SK-N-SH (cell line): Measurements from ENCODE around the gene MAN1A1. TPM values are rescaled to one million over a fixed set of nuclear protein-coding genes. Genes with fewer than 3 reads are reported as not detected.

Experiments
- CTCF ChIA-PET: fragments of 300-600, 350-600 bp; formaldehyde crosslinking; extraction: SDS; loops from one replicate; lab custom pipeline; 2021; lab: Yijun Ruan, JAX
- POLR2A ChIA-PET: fragments of 350-600 bp; sonication (Branson Sonifier 250); formaldehyde crosslinking; extraction: SDS; loops from one replicate; lab custom pipeline; 2020; ENCODE audit warnings: antibody characterized with exemption, inconsistent platforms; lab: Yijun Ruan, JAX
- DNase-seq: peaks from one replicate; pipeline ENCODE4 v3.0.0; 2012
- H2AFZ ChIP-seq: fragments of 200-600 bp; sonication (generic); 2 replicates; pipeline ENCODE4 v1.8.1; 2016; ENCODE audit warnings: antibody characterized with exemption, mild to moderate bottlenecking, low read depth
- H3F3A ChIP-seq: fragments of 200-600 bp; sonication (generic); replicated peaks from 2 replicates; pipeline ENCODE3; 2016; ENCODE audit warnings: antibody characterized with exemption, mild to moderate bottlenecking; ENCODE audit not compliant: insufficient read depth
- H3K27ac ChIP-seq, 2 experiments: fragments of 200-500 bp in 1 of 2; fragments of 200-600 bp in 1 of 2; sonication (Bioruptor generic) in 1 of 2; sonication (generic), shearing (Covaris generic) in 1 of 2; 2 replicates each; pipeline versions ENCODE4 v1.5.1 to v1.6.1; 2014 to 2016; ENCODE audit warnings: low read depth in 2 of 2, inconsistent platforms in 1 of 2, low read length in 1 of 2, mild to moderate bottlenecking in 1 of 2, mixed read lengths in 1 of 2
- H3K27me3 ChIP-seq: fragments of 200-600 bp; sonication (generic), shearing (Covaris generic); 2 replicates; pipeline ENCODE4 v1.6.1; 2016; ENCODE audit warnings: mixed run types; ENCODE audit not compliant: insufficient read depth
- H3K36me3 ChIP-seq, 2 experiments: fragments of 200-500 bp in 1 of 2; fragments of 200-600 bp in 1 of 2; sonication (Bioruptor generic) in 1 of 2; sonication (generic) in 1 of 2; replicated peaks in 1 of 2; 2 replicates each; pipeline versions ENCODE3 to v1.5.1; 2014 to 2016; ENCODE audit warnings: low read length in 1 of 2, mild to moderate bottlenecking in 1 of 2; ENCODE audit not compliant: insufficient read depth in 2 of 2, control insufficient read depth in 1 of 2
- H3K4me1 ChIP-seq, 2 experiments: fragments of 200-500 bp in 1 of 2; fragments of 200-600 bp in 1 of 2; sonication (Bioruptor generic) in 1 of 2; sonication (generic), shearing (Covaris generic) in 1 of 2; 2 replicates each; pipeline versions ENCODE4 v1.5.1 to v1.6.1; 2014 to 2016; ENCODE audit warnings: low read depth in 1 of 2, low read length in 1 of 2, mixed run types in 1 of 2; ENCODE audit not compliant: insufficient read depth in 2 of 2, control insufficient read depth in 1 of 2
- H3K4me2 ChIP-seq: fragments of 200-600 bp; sonication (generic), shearing (Covaris generic); 2 replicates; pipeline ENCODE4 v1.6.1; 2017; ENCODE audit warnings: mixed run types
- H3K4me3 ChIP-seq, 2 experiments: fragments of 200-500 bp in 1 of 2; fragments of 200-600 bp in 1 of 2; sonication (Bioruptor generic) in 1 of 2; sonication (generic), shearing (Covaris generic) in 1 of 2; 2 replicates each; pipeline versions ENCODE4 v1.5.1 to v1.8.1; 2014 to 2016; ENCODE audit warnings: low read depth in 2 of 2, inconsistent platforms in 1 of 2, low read length in 1 of 2, mild to moderate bottlenecking in 1 of 2, mixed read lengths in 1 of 2, moderate library complexity in 1 of 2
- H3K79me2 ChIP-seq: fragments of 200-600 bp; sonication (generic); 2 replicates; pipeline ENCODE4 v1.8.1; 2017; ENCODE audit warnings: mild to moderate bottlenecking; ENCODE audit not compliant: insufficient read depth
- H3K9ac ChIP-seq: fragments of 200-600 bp; sonication (generic); 2 replicates; pipeline ENCODE4 v1.6.1; 2017; ENCODE audit warnings: mixed run types
- H3K9me2 ChIP-seq: fragments of 200-600 bp; sonication (generic); 2 replicates; pipeline ENCODE4 v1.6.1; 2017; ENCODE audit warnings: mixed run types
- H3K9me3 ChIP-seq: fragments of 200-600 bp; sonication (generic); 2 replicates; pipeline ENCODE4 v1.6.1; 2017; ENCODE audit warnings: mixed run types, mild to moderate bottlenecking, moderate library complexity
- H4K20me1 ChIP-seq: fragments of 200-600 bp; sonication (generic); 2 replicates; pipeline ENCODE4 v1.6.1; 2017; ENCODE audit warnings: mild to moderate bottlenecking, mixed run types; ENCODE audit not compliant: insufficient read depth
- CHD2 ChIP-seq: fragments of 150-350 bp; IDR thresholded peaks from 2 replicates; pipeline ENCODE4 v1.6.1; 2018; ENCODE audit warnings: low read length; ENCODE audit not compliant: partially characterized antibody
- ELF1 ChIP-seq: IDR thresholded peaks from 2 replicates; pipeline ENCODE4 v1.4.0; 2012
- FOXJ3 ChIP-seq: sonication (generic); formaldehyde crosslinking; IDR thresholded peaks from 2 replicates; pipeline ENCODE4 v1.5.1; 2020; ENCODE audit warnings: mild to moderate bottlenecking, missing genetic modification reagents
- FOXM1 ChIP-seq: IDR thresholded peaks from 2 replicates; pipeline ENCODE4 v1.4.0; 2012; ENCODE audit warnings: low read depth, mild to moderate bottlenecking
- IRF3 ChIP-seq: fragments of 150-350 bp; IDR thresholded peaks from 2 replicates; pipeline ENCODE4 v1.6.1; 2016; ENCODE audit warnings: mild to moderate bottlenecking, low read depth, low read length
- MAX ChIP-seq: IDR thresholded peaks from 2 replicates; pipeline ENCODE4 v1.4.0; 2012; ENCODE audit warnings: low read depth
- MXI1 ChIP-seq: IDR thresholded peaks from 2 replicates; pipeline ENCODE4 v1.6.1; 2012; ENCODE audit warnings: mild to moderate bottlenecking, low read depth, low read length, improper control_type of control experiment
- NFIC ChIP-seq: IDR thresholded peaks from 2 replicates; pipeline ENCODE4 v1.4.0; 2012; ENCODE audit warnings: borderline replicate concordance
- PBX3 ChIP-seq: IDR thresholded peaks from 2 replicates; pipeline ENCODE4; 2012
- POLR2AphosphoS5 ChIP-seq: IDR thresholded peaks from 2 replicates; pipeline ENCODE4 v1.6.1; 2012; ENCODE audit warnings: low read depth, low read length
- RAD21 ChIP-seq: IDR thresholded peaks from 2 replicates; pipeline ENCODE4 v1.6.1; 2012; ENCODE audit warnings: mild to moderate bottlenecking, low read length
- RXRA ChIP-seq: IDR thresholded peaks from 2 replicates; pipeline ENCODE4 v1.4.0; 2012; ENCODE audit warnings: low read depth, mild to moderate bottlenecking, borderline replicate concordance
- SIN3A ChIP-seq: IDR thresholded peaks from 2 replicates; pipeline ENCODE4 v1.6.1; 2012; ENCODE audit warnings: low read depth, mild to moderate bottlenecking, low read length, moderate library complexity, borderline replicate concordance
- TCF12 ChIP-seq: IDR thresholded peaks from 2 replicates; pipeline ENCODE4 v1.4.0; 2012
- WGBS: methylation state at CpG from one replicate; pipeline ENCODE4 v1.1.6; 2017; ENCODE audit warnings: low lambda C conversion rate; 5-methylcytosine and 5-hydroxymethylcytosine counted together
- polyA plus RNA-seq, 3 experiments: library from polyadenylated mRNA; depleted of rRNA; stranded (reverse); fragments of >200 nt; gene quantifications; 2 replicates each; pipeline ENCODE4 v1.2.3, GENCODE V29; 2012
- TF ChIP-seq, protein P1 (sequence below): fragments of 150-350 bp; IDR thresholded peaks from 2 replicates; pipeline ENCODE4 v1.6.1; 2017; ENCODE audit warnings: antibody characterized with exemption, low read length, low read depth, borderline replicate concordance
- TF ChIP-seq, protein P2 (sequence below): IDR thresholded peaks from 2 replicates; pipeline ENCODE4 v1.6.1; 2012; ENCODE audit warnings: mild to moderate bottlenecking, low read depth, low read length, moderate library complexity

Gene MAN1A1
- polyA plus RNA-seq, 1 of the 3 experiments (the other 2 are of a cell fraction): 28.0 TPM

- H3K27me3 ChIP-seq: no peaks in the 10 kb centered on the region
- WGBS: 84% methylated on average over 1 of the region's 1 CpG
- no peaks in the 10 kb centered on the region for H4K20me1 ChIP-seq
- H3K9me2 ChIP-seq: no peaks in the 10 kb centered on the region
- H2AFZ ChIP-seq: no peak overlapping the region
- POLR2A ChIA-PET: no interaction called here
- peaks cover 30% of the 10 kb centered on the region for H3F3A ChIP-seq
- peaks cover 4 to 18% of the 10 kb centered on the region in 2 experiments; a peak in 3 of 4 replicates for H3K4me1 ChIP-seq
- H3K79me2 ChIP-seq: no peaks in the 10 kb centered on the region; the same call in 1 of the 2 replicates
- H3K4me2 ChIP-seq: no peak overlapping the region; the same call in 1 of the 2 replicates
- no peak overlapping the region for H3K4me3 ChIP-seq
- H3K27ac ChIP-seq: peak overlapping the region in 1 of 2 experiments; percentile 68; a peak in 1 of 4 replicates
- no peaks in the 10 kb centered on the region for H3K9me3 ChIP-seq
- no peak for DNase-seq
- H3K36me3 ChIP-seq: peaks cover 25% of the 10 kb centered on the region in 2 experiments
- CTCF ChIA-PET: no interaction called here
- TF ChIP-seq, protein P1, sequence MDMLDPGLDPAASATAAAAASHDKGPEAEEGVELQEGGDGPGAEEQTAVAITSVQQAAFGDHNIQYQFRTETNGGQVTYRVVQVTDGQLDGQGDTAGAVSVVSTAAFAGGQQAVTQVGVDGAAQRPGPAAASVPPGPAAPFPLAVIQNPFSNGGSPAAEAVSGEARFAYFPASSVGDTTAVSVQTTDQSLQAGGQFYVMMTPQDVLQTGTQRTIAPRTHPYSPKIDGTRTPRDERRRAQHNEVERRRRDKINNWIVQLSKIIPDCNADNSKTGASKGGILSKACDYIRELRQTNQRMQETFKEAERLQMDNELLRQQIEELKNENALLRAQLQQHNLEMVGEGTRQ: no peak
- TF ChIP-seq ELF1 (no peak), SIN3A (no peak), MXI1 (no peak), FOXJ3 (no peak), IRF3 (no peak), POLR2AphosphoS5 (no peak), PBX3 (no peak), FOXM1 (no peak), MAX (no peak), RAD21 (no peak), NFIC (no peak), TCF12 (no peak), RXRA (no peak), CHD2 (no peak)
- TF ChIP-seq, protein P2, sequence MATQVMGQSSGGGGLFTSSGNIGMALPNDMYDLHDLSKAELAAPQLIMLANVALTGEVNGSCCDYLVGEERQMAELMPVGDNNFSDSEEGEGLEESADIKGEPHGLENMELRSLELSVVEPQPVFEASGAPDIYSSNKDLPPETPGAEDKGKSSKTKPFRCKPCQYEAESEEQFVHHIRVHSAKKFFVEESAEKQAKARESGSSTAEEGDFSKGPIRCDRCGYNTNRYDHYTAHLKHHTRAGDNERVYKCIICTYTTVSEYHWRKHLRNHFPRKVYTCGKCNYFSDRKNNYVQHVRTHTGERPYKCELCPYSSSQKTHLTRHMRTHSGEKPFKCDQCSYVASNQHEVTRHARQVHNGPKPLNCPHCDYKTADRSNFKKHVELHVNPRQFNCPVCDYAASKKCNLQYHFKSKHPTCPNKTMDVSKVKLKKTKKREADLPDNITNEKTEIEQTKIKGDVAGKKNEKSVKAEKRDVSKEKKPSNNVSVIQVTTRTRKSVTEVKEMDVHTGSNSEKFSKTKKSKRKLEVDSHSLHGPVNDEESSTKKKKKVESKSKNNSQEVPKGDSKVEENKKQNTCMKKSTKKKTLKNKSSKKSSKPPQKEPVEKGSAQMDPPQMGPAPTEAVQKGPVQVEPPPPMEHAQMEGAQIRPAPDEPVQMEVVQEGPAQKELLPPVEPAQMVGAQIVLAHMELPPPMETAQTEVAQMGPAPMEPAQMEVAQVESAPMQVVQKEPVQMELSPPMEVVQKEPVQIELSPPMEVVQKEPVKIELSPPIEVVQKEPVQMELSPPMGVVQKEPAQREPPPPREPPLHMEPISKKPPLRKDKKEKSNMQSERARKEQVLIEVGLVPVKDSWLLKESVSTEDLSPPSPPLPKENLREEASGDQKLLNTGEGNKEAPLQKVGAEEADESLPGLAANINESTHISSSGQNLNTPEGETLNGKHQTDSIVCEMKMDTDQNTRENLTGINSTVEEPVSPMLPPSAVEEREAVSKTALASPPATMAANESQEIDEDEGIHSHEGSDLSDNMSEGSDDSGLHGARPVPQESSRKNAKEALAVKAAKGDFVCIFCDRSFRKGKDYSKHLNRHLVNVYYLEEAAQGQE: no peak
- no peak overlapping the region for H3K9ac ChIP-seq
Observed at GRCh38 chr6:119307056-119307455, 42.5 kb downstream of the MAN1A1 start.
